Esophagus squamous epithelium (tissue), 4 donors: ENCODE results near the gene CT47C1.

Source experiments
- POLR2A ChIP-seq, 4 donors: fragments of 450-650 bp; IDR thresholded peaks; one replicate each; pipeline ENCODE4 v1.6.1; 2017; ENCODE audit warnings: antibody characterized with exemption in 4 of 4, mild to moderate bottlenecking in 4 of 4, moderate library complexity in 3 of 4
- TF ChIP-seq, protein P1 (sequence below), 6 experiments: fragments of 450-650 bp in 4 of 6; fragments of 200-600 bp in 2 of 6; sonication (generic) in 2 of 6; IDR thresholded peaks; one replicate each; pipeline ENCODE4 v1.5.1; 2016 to 2019; ENCODE audit warnings: antibody characterized with exemption in 6 of 6, mild to moderate bottlenecking in 4 of 6, moderate library complexity in 4 of 6

- no peak for TF ChIP-seq POLR2A (IDR thresholded peaks at IDR 0.05)
- TF ChIP-seq, protein P1, sequence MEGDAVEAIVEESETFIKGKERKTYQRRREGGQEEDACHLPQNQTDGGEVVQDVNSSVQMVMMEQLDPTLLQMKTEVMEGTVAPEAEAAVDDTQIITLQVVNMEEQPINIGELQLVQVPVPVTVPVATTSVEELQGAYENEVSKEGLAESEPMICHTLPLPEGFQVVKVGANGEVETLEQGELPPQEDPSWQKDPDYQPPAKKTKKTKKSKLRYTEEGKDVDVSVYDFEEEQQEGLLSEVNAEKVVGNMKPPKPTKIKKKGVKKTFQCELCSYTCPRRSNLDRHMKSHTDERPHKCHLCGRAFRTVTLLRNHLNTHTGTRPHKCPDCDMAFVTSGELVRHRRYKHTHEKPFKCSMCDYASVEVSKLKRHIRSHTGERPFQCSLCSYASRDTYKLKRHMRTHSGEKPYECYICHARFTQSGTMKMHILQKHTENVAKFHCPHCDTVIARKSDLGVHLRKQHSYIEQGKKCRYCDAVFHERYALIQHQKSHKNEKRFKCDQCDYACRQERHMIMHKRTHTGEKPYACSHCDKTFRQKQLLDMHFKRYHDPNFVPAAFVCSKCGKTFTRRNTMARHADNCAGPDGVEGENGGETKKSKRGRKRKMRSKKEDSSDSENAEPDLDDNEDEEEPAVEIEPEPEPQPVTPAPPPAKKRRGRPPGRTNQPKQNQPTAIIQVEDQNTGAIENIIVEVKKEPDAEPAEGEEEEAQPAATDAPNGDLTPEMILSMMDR (IDR thresholded peaks at IDR 0.05), result no peak
Measured at GRCh38 chrX:119087121-119087520, 14.3 kb downstream of the CT47C1 start.
